ENCODE measurements around the gene KCNH6. TPM values are rescaled to one million over a fixed set of nuclear protein-coding genes. Genes with fewer than 3 reads are reported as not detected.

KCNH6 gene
- total and polyA plus RNA-seq, 7 donors: 0.13 TPM; not detected in 6

DNA sequence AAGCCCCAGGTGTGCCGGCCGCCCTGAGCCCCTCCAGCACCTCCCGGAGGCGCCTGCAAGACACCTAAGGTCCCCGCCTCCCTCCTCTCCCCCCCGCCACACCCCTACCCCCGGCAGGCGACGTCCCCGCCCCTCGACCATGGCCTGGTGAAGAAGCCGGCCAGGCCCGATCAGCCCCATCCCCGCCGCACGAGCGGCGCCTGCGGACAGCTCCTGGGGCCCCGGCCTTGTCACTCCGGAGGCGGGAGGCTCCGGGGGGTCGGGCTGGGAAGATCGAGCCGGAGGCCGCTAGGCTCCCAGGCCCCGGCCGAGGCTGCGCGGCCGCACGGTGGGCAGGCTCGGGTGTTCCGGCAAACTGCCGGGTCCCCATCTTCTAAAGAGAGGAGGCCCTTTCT is 46.7 kb upstream of the KCNH6 start:
- no peak for DNase-seq
- Histone ChIP-seq H3K36me3 (no peaks in the 10 kb centered on the region), H3K4me1 (peaks cover 0 to 25% (median 21%) of the 10 kb centered on the region in 4 donors), H3K27ac (peak overlapping the region in 3 of 4 donors; percentile 22 to 41 (median 26)), H3K4me3 (peak overlapping the region; percentile 7 to 59 (median 50)), H3K9me3 (no peaks in the 10 kb centered on the region), H3K27me3 (peaks cover 22 to 59% (median 36%) of the 10 kb centered on the region in 3 donors)
- TF ChIP-seq POLR2AphosphoS5 (IDR thresholded peaks at IDR 0.05): no peak
- TF ChIP-seq, protein P1, sequence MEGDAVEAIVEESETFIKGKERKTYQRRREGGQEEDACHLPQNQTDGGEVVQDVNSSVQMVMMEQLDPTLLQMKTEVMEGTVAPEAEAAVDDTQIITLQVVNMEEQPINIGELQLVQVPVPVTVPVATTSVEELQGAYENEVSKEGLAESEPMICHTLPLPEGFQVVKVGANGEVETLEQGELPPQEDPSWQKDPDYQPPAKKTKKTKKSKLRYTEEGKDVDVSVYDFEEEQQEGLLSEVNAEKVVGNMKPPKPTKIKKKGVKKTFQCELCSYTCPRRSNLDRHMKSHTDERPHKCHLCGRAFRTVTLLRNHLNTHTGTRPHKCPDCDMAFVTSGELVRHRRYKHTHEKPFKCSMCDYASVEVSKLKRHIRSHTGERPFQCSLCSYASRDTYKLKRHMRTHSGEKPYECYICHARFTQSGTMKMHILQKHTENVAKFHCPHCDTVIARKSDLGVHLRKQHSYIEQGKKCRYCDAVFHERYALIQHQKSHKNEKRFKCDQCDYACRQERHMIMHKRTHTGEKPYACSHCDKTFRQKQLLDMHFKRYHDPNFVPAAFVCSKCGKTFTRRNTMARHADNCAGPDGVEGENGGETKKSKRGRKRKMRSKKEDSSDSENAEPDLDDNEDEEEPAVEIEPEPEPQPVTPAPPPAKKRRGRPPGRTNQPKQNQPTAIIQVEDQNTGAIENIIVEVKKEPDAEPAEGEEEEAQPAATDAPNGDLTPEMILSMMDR (IDR thresholded peaks at IDR 0.05): no peak
- TF ChIP-seq POLR2A (IDR thresholded peaks at IDR 0.05): no peak
- TF ChIP-seq EP300 (IDR thresholded peaks at IDR 0.05): no peak
- 1% methylated on average over 36 of the region's 36 CpGs for WGBS, 2 donors
- intact Hi-C loops (cut with DNase I): loop anchor here (5.0 kb wide), 1 partner anchor 49 kb away; no protein-coding TSS in a partner anchor

DNA sequence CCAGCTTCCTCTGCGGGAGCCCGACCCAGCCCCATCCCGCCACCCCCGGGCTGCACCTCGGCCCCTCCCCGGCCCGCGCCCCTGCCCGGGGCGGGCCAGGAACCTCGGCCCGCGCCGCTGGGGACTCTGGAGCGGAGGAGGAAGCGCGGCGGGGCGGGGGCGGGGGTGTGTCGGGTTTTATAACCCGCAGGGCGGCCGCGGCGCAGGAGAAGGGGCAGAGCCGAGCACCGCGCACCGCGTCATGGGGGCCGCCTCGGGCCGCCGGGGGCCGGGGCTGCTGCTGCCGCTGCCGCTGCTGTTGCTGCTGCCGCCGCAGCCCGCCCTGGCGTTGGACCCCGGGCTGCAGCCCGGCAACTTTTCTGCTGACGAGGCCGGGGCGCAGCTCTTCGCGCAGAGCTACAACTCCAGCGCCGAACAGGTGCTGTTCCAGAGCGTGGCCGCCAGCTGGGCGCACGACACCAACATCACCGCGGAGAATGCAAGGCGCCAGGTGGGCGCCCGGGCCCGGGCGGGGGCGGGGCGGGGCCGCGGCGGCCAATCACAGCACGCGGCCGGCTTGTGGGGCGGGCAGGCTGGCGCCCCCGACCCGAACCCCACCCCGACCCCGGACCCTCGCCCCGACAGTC is 46.2 kb upstream of the KCNH6 start, which contains the start of gene ACE:
Gene ACE, plus strand, starts transcription at position 208 of the 626 bp plus-strand sequence. Its CDS starts 34 bp downstream, at position 242.
- peak within 1 kb of the TSS; percentile 7 to 59 (median 50) for H3K4me3 ChIP-seq
- DNase-seq: no peak
- no peaks in the 10 kb centered on the region for H3K9me3 ChIP-seq
- H3K27me3 ChIP-seq: peaks cover 22 to 64% (median 36%) of the 10 kb centered on the region in 3 donors
- H3K4me1 ChIP-seq: peaks cover 0 to 25% (median 21%) of the 10 kb centered on the region in 4 donors
- no peak for TF ChIP-seq EP300 (IDR thresholded peaks at IDR 0.05)
- H3K36me3 ChIP-seq: no peaks in the 10 kb centered on the region
- WGBS, 2 donors: 1% methylated on average over 78 of the region's 78 CpGs
- peak within 1 kb of the TSS in 3 of 4 donors; percentile 22 to 41 (median 26) for H3K27ac ChIP-seq
- intact Hi-C loops (cut with DNase I): loop anchor here (5.0 kb wide), 1 partner anchor 50 kb away; no protein-coding TSS in a partner anchor

DNA sequence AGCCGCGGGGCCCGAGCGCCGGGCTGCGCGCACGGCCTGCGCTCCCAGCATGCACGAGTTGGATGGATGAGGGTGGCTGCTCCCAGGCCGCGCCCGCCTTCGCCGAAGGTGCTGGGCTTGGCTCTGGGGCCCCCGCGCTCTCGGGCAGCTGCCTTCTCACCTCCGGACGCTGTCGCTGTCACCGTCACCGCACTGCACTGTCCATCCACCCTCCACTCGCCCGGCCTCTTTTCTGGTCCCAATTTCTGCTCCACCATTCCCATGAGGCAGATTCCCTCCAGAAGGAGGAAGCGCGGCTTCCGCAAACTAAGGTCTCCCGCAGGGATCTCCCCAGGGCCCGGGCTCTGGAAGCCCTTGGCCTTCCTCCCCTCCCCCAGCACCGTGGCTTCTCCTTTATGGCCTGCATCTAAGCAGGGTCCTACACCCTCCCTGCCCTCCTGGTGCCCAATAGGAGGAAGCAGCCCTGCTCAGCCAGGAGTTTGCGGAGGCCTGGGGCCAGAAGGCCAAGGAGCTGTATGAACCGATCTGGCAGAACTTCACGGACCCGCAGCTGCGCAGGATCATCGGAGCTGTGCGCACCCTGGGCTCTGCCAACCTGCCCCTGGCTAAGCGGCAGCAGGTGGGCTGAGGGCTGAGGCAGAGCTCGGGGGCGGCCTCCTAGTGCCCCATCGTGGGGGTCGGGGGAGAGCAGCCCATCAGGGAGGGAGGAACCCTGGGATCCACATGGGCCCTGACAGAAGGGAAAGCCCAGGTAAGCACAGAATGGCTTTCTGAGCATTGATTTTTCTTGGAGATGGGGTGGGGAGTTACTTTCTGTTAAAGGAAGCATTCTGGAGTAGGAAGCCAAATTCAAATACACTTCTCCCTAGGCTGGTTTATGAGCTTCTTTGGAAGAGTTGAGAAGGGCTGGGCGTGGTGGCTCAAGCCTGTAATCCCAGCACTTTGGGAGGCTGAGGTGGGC is 45.4 kb upstream of the KCNH6 start:
- Histone ChIP-seq H3K4me3 (peak overlapping the region in 3 of 4 donors; percentile 44 to 59 (median 56)), H3K27ac (no peak overlapping the region), H3K27me3 (peaks cover 22 to 61% (median 36%) of the 10 kb centered on the region in 3 donors), H3K36me3 (no peaks in the 10 kb centered on the region), H3K9me3 (no peaks in the 10 kb centered on the region), H3K4me1 (peaks cover 0 to 25% (median 21%) of the 10 kb centered on the region in 4 donors)
- TF ChIP-seq POLR2A (IDR thresholded peaks at IDR 0.05) (no peak), EP300 (IDR thresholded peaks at IDR 0.05) (no peak), POLR2AphosphoS5 (IDR thresholded peaks at IDR 0.05) (no peak)
- TF ChIP-seq, protein P1 (IDR thresholded peaks at IDR 0.05): no peak
- 5 to 12% methylated on average over 44 of the region's 44 CpGs for WGBS, 2 donors
- intact Hi-C loops (cut with DNase I): loop anchor here (5.0 kb wide), 1 partner anchor 50 kb away; no protein-coding TSS in a partner anchor
- DNase-seq: no peak

DNA sequence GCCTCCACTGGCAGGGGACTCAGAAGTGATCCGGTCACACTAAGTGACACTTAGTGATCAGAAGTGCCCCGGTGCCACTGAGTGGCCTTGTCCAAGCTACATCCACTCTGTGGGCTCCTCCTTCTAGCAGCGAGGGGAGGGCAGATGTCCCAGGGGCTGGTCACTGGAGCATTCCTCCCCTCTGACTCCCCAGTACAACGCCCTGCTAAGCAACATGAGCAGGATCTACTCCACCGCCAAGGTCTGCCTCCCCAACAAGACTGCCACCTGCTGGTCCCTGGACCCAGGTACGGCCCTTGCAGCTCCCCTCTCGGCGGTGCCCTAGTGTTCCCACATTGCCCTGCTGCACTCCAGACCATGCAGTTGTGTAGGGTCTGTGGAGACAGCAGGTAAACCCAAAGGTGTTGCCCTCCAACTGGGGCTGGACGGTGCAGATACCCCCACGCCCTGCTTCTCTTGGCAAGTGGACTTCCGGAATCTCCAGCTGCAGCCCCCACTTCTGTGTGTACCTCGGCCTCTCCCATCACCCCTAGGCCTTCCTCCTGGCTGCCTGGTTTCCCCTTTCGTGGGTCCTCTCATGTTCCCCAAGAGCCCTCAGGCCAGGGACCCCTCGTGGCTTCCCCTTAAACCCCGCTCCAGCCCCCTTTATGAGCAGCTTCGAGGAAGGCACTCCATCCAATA is 44.2 kb upstream of the KCNH6 start:
- intact Hi-C loops (cut with DNase I): loop anchor here (5.0 kb wide), 1 partner anchor 52 kb away; no protein-coding TSS in a partner anchor
- H3K27me3 ChIP-seq: peaks cover 22 to 61% (median 36%) of the 10 kb centered on the region in 3 donors
- TF ChIP-seq POLR2A (IDR thresholded peaks at IDR 0.05) (no peak), POLR2AphosphoS5 (IDR thresholded peaks at IDR 0.05) (no peak), EP300 (IDR thresholded peaks at IDR 0.05) (no peak)
- TF ChIP-seq, protein P1 (IDR thresholded peaks at IDR 0.05): peak; percentile 12 to 49 (median 36)
- peaks cover 0 to 25% (median 21%) of the 10 kb centered on the region in 4 donors for H3K4me1 ChIP-seq
- 38 to 45% methylated on average over 16 of the region's 16 CpGs for WGBS, 2 donors
- H3K4me3 ChIP-seq: no peak overlapping the region
- no peaks in the 10 kb centered on the region for H3K9me3 ChIP-seq
- DNase-seq: peak; percentile 86
- no peaks in the 10 kb centered on the region for H3K36me3 ChIP-seq
- H3K27ac ChIP-seq: no peak overlapping the region
